H9 (cell line): ENCODE data around the gene ADAMTS2. TPM values are rescaled to one million over a fixed set of nuclear protein-coding genes. Genes with fewer than 3 reads are reported as not detected.

ENCODE experiments used
- DNase-seq: peaks from one replicate; pipeline ENCODE4 v3.0.0-alpha.2; 2017
- H2AFZ ChIP-seq: one replicate; pipeline ENCODE4 v1.6.1; 2013; ENCODE audit warnings: mild to moderate bottlenecking, low read length, control low read depth, moderate library complexity
- H2AK5ac ChIP-seq: 2 replicates; pipeline ENCODE4 v1.6.1; 2013; ENCODE audit warnings: low read length, control low read depth, mixed read lengths; ENCODE audit not compliant: insufficient read length
- H2BK120ac ChIP-seq: one replicate; pipeline ENCODE4 v1.6.1; 2013; ENCODE audit warnings: low read depth, mild to moderate bottlenecking, low read length, control low read depth, inconsistent platforms; ENCODE audit not compliant: poor library complexity, severe bottlenecking
- H2BK12ac ChIP-seq: 2 replicates; pipeline ENCODE4 v1.6.1; 2013; ENCODE audit warnings: low read length, control low read depth, mixed read lengths, low read depth; ENCODE audit not compliant: insufficient read length
- H2BK15ac ChIP-seq: 2 replicates; pipeline ENCODE4 v1.6.1; 2013; ENCODE audit warnings: low read depth, low read length, control low read depth
- H2BK20ac ChIP-seq: one replicate; pipeline ENCODE4 v1.6.1; 2013; ENCODE audit warnings: low read depth, mild to moderate bottlenecking, low read length, control low read depth, inconsistent platforms; ENCODE audit not compliant: poor library complexity, severe bottlenecking
- H2BK5ac ChIP-seq: 2 replicates; pipeline ENCODE4 v1.6.1; 2013; ENCODE audit warnings: low read length, control low read depth, mixed read lengths; ENCODE audit not compliant: insufficient read length
- H3K14ac ChIP-seq: 2 replicates; pipeline ENCODE4 v1.6.1; 2013; ENCODE audit warnings: low read length, control low read depth; ENCODE audit not compliant: insufficient read depth
- H3K18ac ChIP-seq: 2 replicates; pipeline ENCODE4 v1.6.1; 2013; ENCODE audit warnings: low read depth, mild to moderate bottlenecking, mixed read lengths, low read length, control low read depth; ENCODE audit not compliant: insufficient read length
- H3K23ac ChIP-seq: 2 replicates; pipeline ENCODE4 v1.6.1; 2013; ENCODE audit warnings: low read length, control low read depth, mixed read lengths, low read depth; ENCODE audit not compliant: insufficient read length
- H3K23me2 ChIP-seq: 2 replicates; pipeline ENCODE4 v1.6.1; 2013; ENCODE audit warnings: low read depth, mild to moderate bottlenecking, mixed read lengths, low read length, control low read depth; ENCODE audit not compliant: insufficient read length, poor library complexity, severe bottlenecking
- H3K27ac ChIP-seq: 2 replicates; pipeline ENCODE4 v1.5.1; 2013; ENCODE audit warnings: low read length, control low read depth, mixed read lengths, low read depth; ENCODE audit not compliant: insufficient read length
- H3K27me3 ChIP-seq: 2 replicates; pipeline ENCODE4 v1.6.1; 2013; ENCODE audit warnings: low read length, control low read depth, inconsistent platforms; ENCODE audit not compliant: insufficient read depth
- H3K4ac ChIP-seq: 2 replicates; pipeline ENCODE4 v1.6.1; 2013; ENCODE audit warnings: low read depth, mild to moderate bottlenecking, control low read depth, inconsistent platforms, low read length, moderate library complexity
- H3K4me1 ChIP-seq: 2 replicates; pipeline ENCODE4 v1.6.1; 2013; ENCODE audit warnings: low read length, control low read depth, inconsistent platforms; ENCODE audit not compliant: insufficient read depth
- H3K4me2 ChIP-seq: 2 replicates; pipeline ENCODE4 v1.6.1; 2013; ENCODE audit warnings: low read length, control low read depth, mixed read lengths; ENCODE audit not compliant: insufficient read length, insufficient read depth
- H3K56ac ChIP-seq: 2 replicates; pipeline ENCODE4 v1.6.1; 2013; ENCODE audit warnings: low read depth, mild to moderate bottlenecking, mixed read lengths, low read length, control low read depth; ENCODE audit not compliant: insufficient read length
- H3K79me1 ChIP-seq: 2 replicates; pipeline ENCODE4 v1.6.1; 2013; ENCODE audit warnings: low read depth, mild to moderate bottlenecking, moderate library complexity, low read length, control low read depth, inconsistent platforms; ENCODE audit not compliant: insufficient read depth, poor library complexity, severe bottlenecking
- H3K79me2 ChIP-seq: 2 replicates; pipeline ENCODE4 v1.6.1; 2013; ENCODE audit warnings: low read length, control low read depth, inconsistent platforms; ENCODE audit not compliant: insufficient read depth
- H3K9ac ChIP-seq: 2 replicates; pipeline ENCODE4 v1.6.1; 2013; ENCODE audit warnings: low read length, control low read depth, mixed read lengths; ENCODE audit not compliant: insufficient read length; ENCODE audit errors: extremely low read depth
- H3K9me3 ChIP-seq: one replicate; pipeline ENCODE4 v1.6.1; 2013; ENCODE audit warnings: low read depth, low read length, inconsistent platforms; ENCODE audit not compliant: control insufficient read depth
- H3T11ph ChIP-seq: one replicate; pipeline ENCODE4 v1.6.1; 2013; ENCODE audit warnings: mild to moderate bottlenecking, low read length, control low read depth, inconsistent platforms
- H4K20me1 ChIP-seq: one replicate; pipeline ENCODE4 v1.6.1; 2013; ENCODE audit not compliant: control insufficient read depth, insufficient read length, insufficient read depth
- H4K5ac ChIP-seq: 2 replicates; pipeline ENCODE4 v1.6.1; 2013; ENCODE audit warnings: low read depth, mild to moderate bottlenecking, mixed read lengths, low read length, control low read depth; ENCODE audit not compliant: insufficient read length
- H4K8ac ChIP-seq: replicated peaks from 2 replicates; pipeline ENCODE4 v1.6.1; 2013; ENCODE audit warnings: low read length, control low read depth, mixed read lengths, low read depth; ENCODE audit not compliant: insufficient read length
- H4K91ac ChIP-seq: 2 replicates; pipeline ENCODE4 v1.6.1; 2013; ENCODE audit warnings: low read depth, mild to moderate bottlenecking, moderate library complexity, mixed read lengths, low read length, control low read depth; ENCODE audit not compliant: insufficient read length
- H3K27ac Mint-ChIP-seq, 3 experiments: 2 replicates in 2 of 3; 3 replicates in 1 of 3; pipeline ENCODE4 v1.8.0; 2020 to 2021; ENCODE audit warnings: mixed read lengths in 3 of 3, mild to moderate bottlenecking in 1 of 3, moderate library complexity in 1 of 3
- H3K27me3 Mint-ChIP-seq: 2 replicates; pipeline ENCODE4 v1.8.0; 2021; ENCODE audit warnings: low read depth, mild to moderate bottlenecking, moderate library complexity, mixed read lengths
- H3K36me3 Mint-ChIP-seq, 3 experiments: 2 replicates in 2 of 3; 3 replicates in 1 of 3; pipeline ENCODE4 v1.8.0; 2020 to 2021; ENCODE audit warnings: low read depth in 3 of 3, mixed read lengths in 3 of 3; ENCODE audit not compliant: insufficient read depth in 1 of 3
- H3K4me1 Mint-ChIP-seq, 2 experiments: 2 replicates each; pipeline ENCODE4 v1.8.0; 2020; ENCODE audit warnings: mixed read lengths in 2 of 2
- H3K4me3 Mint-ChIP-seq, 2 experiments: 2 replicates in 1 of 2; 3 replicates in 1 of 2; pipeline ENCODE4 v1.8.0; 2020 to 2021; ENCODE audit warnings: mild to moderate bottlenecking in 2 of 2, mixed read lengths in 2 of 2, moderate library complexity in 1 of 2
- H3K9me3 Mint-ChIP-seq, 2 experiments: 2 replicates in 1 of 2; 3 replicates in 1 of 2; pipeline ENCODE4 v1.8.0; 2020; ENCODE audit warnings: mild to moderate bottlenecking in 2 of 2, mixed read lengths in 2 of 2, moderate library complexity in 1 of 2
- CTCF ChIP-seq: fragments of 200-600 bp; sonication (generic); conservative IDR thresholded peaks from 3 replicates; pipeline ENCODE4 v1.8.0; 2021; ENCODE audit warnings: antibody characterized with exemption, mild to moderate bottlenecking
- WGBS: extraction: QIAGEN DNeasy Blood & Tissue Kit; methylation state at CpG from one replicate; pipeline ENCODE4 v1.1.7; 2013; ENCODE audit warnings: missing lambda C conversion rate, low lambda C conversion rate, mixed read lengths; ENCODE audit not compliant: insufficient read length; ENCODE audit errors: extremely low coverage; 5-methylcytosine and 5-hydroxymethylcytosine counted together
- total RNA-seq: library from RNA; stranded (reverse); gene quantifications from 2 replicates; pipeline ENCODE4 v1.2.1, GENCODE V29; 2021

Gene ADAMTS2
- total RNA-seq, 1 experiment from 2014 or later, result 5.4 TPM

GRCh38 chr5:179212870-179213269 is 132.4 kb downstream of the ADAMTS2 start:
- H2BK120ac ChIP-seq, result no peak overlapping the region
- H4K8ac ChIP-seq, result no peak overlapping the region
- no peak overlapping the region for H3K18ac ChIP-seq
- H3K4me1 ChIP-seq, result no peaks in the 10 kb centered on the region
- no CpG with 5 or more reads among the region's 10 CpGs for WGBS
- H3K79me2 ChIP-seq, result no peaks in the 10 kb centered on the region
- H3K4me1 Mint-ChIP-seq, result peaks cover 3 to 7% of the 10 kb centered on the region in 2 experiments; a peak in 3 of 4 replicates
- H3K79me1 ChIP-seq, result no peaks in the 10 kb centered on the region
- no peak overlapping the region for H2AK5ac ChIP-seq
- H3K27me3 ChIP-seq, result no peaks in the 10 kb centered on the region
- H3K4ac ChIP-seq, result no peak overlapping the region
- H3K27ac Mint-ChIP-seq, result no peak overlapping the region; a peak in 1 of 7 replicates
- H3K4me2 ChIP-seq, result no peak overlapping the region
- no peaks in the 10 kb centered on the region for H4K20me1 ChIP-seq
- H3T11ph ChIP-seq, result no peak overlapping the region
- H4K91ac ChIP-seq, result no peak overlapping the region
- no peak overlapping the region for H3K23ac ChIP-seq
- no peaks in the 10 kb centered on the region; a peak in 1 of 5 replicates for H3K9me3 Mint-ChIP-seq
- no peak overlapping the region for H2BK20ac ChIP-seq
- no peak overlapping the region for H3K27ac ChIP-seq
- TF ChIP-seq CTCF, result peak; percentile 27; the same call in 1 of the 3 replicates
- no peak overlapping the region for H2BK12ac ChIP-seq
- no peak overlapping the region for H3K9ac ChIP-seq
- H3K23me2 ChIP-seq, result no peaks in the 10 kb centered on the region
- H3K36me3 Mint-ChIP-seq, result no peaks in the 10 kb centered on the region
- H3K56ac ChIP-seq, result no peak overlapping the region
- H2AFZ ChIP-seq, result no peak overlapping the region
- H2BK5ac ChIP-seq, result no peak overlapping the region
- H3K4me3 Mint-ChIP-seq, result no peak overlapping the region
- H2BK15ac ChIP-seq, result no peak overlapping the region
- DNase-seq, result no peak
- no peak overlapping the region for H4K5ac ChIP-seq
- H3K14ac ChIP-seq, result no peak overlapping the region; the same call in 1 of the 2 replicates
- no peaks in the 10 kb centered on the region; the same call in 1 of the 2 replicates for H3K27me3 Mint-ChIP-seq
- no peaks in the 10 kb centered on the region for H3K9me3 ChIP-seq
